Neural cell (in vitro differentiated cells): ENCODE measurements around the gene PLBD2. TPM values are rescaled to one million over a fixed set of nuclear protein-coding genes. Genes with fewer than 3 reads are reported as not detected.

Experiments
- H2AFZ ChIP-seq: fragments of 200-600, 300-800 bp; sonication (generic), shearing (Covaris generic); 2 replicates; pipeline ENCODE4 v1.6.0; 2014; ENCODE audit warnings: low read depth, mild to moderate bottlenecking, antibody characterized with exemption, low read length, moderate library complexity
- H3F3A ChIP-seq: fragments of 200-600 bp; shearing (Covaris generic); 2 replicates; pipeline ENCODE4 v1.6.1; 2016; ENCODE audit warnings: mild to moderate bottlenecking, moderate library complexity, mixed read lengths, antibody characterized with exemption, low read length; ENCODE audit not compliant: insufficient read depth, poor library complexity, severe bottlenecking
- H3K27ac ChIP-seq: fragments of 200-600, 300-800 bp; sonication (generic), shearing (Covaris generic); 2 replicates; pipeline ENCODE4 v1.5.1; 2014; ENCODE audit warnings: mild to moderate bottlenecking, low read length, moderate library complexity
- H3K27me3 ChIP-seq: fragments of 300-800, 200-600 bp; sonication (generic), shearing (Covaris generic); 2 replicates; pipeline ENCODE4 v1.6.0; 2014; ENCODE audit warnings: mild to moderate bottlenecking, low read depth, low read length, moderate library complexity; ENCODE audit not compliant: insufficient read depth
- H3K36me3 ChIP-seq: fragments of 300-800, 200-600 bp; sonication (generic), shearing (Covaris generic); 2 replicates; pipeline ENCODE4 v1.5.1; 2014; ENCODE audit warnings: mild to moderate bottlenecking, antibody characterized with exemption, low read length, moderate library complexity; ENCODE audit not compliant: insufficient read depth
- H3K4me2 ChIP-seq: fragments of 300-800, 200-600 bp; sonication (generic), shearing (Covaris generic); 2 replicates; pipeline ENCODE4 v1.6.0; 2014; ENCODE audit warnings: mild to moderate bottlenecking, low read length
- H3K4me3 ChIP-seq: fragments of 300-800, 200-600 bp; sonication (generic), shearing (Covaris generic); 2 replicates; pipeline ENCODE4 v1.5.1; 2014; ENCODE audit warnings: mild to moderate bottlenecking, low read length, moderate library complexity
- H3K79me2 ChIP-seq: fragments of 200-600 bp; shearing (Covaris generic); replicated peaks from 2 replicates; pipeline ENCODE4 v1.6.0; 2014; ENCODE audit warnings: mild to moderate bottlenecking, low read length, moderate library complexity; ENCODE audit not compliant: insufficient read depth
- H3K9ac ChIP-seq: fragments of 300-800, 200-600 bp; sonication (generic), shearing (Covaris generic); 2 replicates; pipeline ENCODE4 v1.6.1; 2016; ENCODE audit warnings: mild to moderate bottlenecking, low read length, mixed read lengths
- H3K9me2 ChIP-seq: fragments of 200-600 bp; shearing (Covaris generic); 2 replicates; pipeline ENCODE4 v1.6.1; 2016; ENCODE audit warnings: mild to moderate bottlenecking, low read length, mixed read lengths; ENCODE audit not compliant: insufficient read depth
- H3K9me3 ChIP-seq: fragments of 200-600, 300-800 bp; sonication (generic), shearing (Covaris generic); 2 replicates; pipeline ENCODE4 v1.6.1; 2016; ENCODE audit warnings: mild to moderate bottlenecking, mixed run types, low read length, moderate library complexity, mixed read lengths
- H4K20me1 ChIP-seq: fragments of 200-600 bp; shearing (Covaris generic); 2 replicates; pipeline ENCODE4 v1.6.1; 2016; ENCODE audit warnings: mild to moderate bottlenecking, mixed run types; ENCODE audit not compliant: insufficient read depth
- CTCF ChIP-seq: fragments of 450-650 bp; IDR thresholded peaks from 2 replicates; pipeline ENCODE4 v1.5.1; 2014; ENCODE audit warnings: antibody characterized with exemption, mild to moderate bottlenecking, moderate library complexity; ENCODE audit not compliant: poor library complexity, severe bottlenecking
- EP300 ChIP-seq: fragments of 450-650 bp; conservative IDR thresholded peaks from 2 replicates; pipeline ENCODE4 v1.6.1; 2014; ENCODE audit warnings: antibody characterized with exemption, mild to moderate bottlenecking, moderate library complexity; ENCODE audit not compliant: poor library complexity, severe bottlenecking
- EZH2 ChIP-seq: fragments of 200-600, 300-800 bp; shearing (Covaris generic), sonication (generic); IDR thresholded peaks from 2 replicates; pipeline ENCODE4 v1.6.1; 2014; ENCODE audit warnings: antibody characterized with exemption, low read length, borderline replicate concordance, mild to moderate bottlenecking; ENCODE audit not compliant: insufficient read depth, poor library complexity, severe bottlenecking
- MXI1 ChIP-seq: fragments of 450-650 bp; conservative IDR thresholded peaks from 2 replicates; pipeline ENCODE4 v1.6.1; 2014; ENCODE audit warnings: antibody characterized with exemption, mild to moderate bottlenecking; ENCODE audit not compliant: poor library complexity, severe bottlenecking
- POLR2AphosphoS5 ChIP-seq: IDR thresholded peaks from 2 replicates; pipeline ENCODE4 v1.6.1; 2012
- RAD21 ChIP-seq: fragments of 450-650 bp; conservative IDR thresholded peaks from 2 replicates; pipeline ENCODE4 v1.6.1; 2014; ENCODE audit warnings: antibody characterized with exemption, mild to moderate bottlenecking, moderate library complexity
- SMC3 ChIP-seq: fragments of 450-650 bp; conservative IDR thresholded peaks from 2 replicates; pipeline ENCODE4 v1.6.1; 2014; ENCODE audit warnings: antibody characterized with exemption, mild to moderate bottlenecking, moderate library complexity; ENCODE audit not compliant: poor library complexity
- TAF1 ChIP-seq: IDR thresholded peaks from 2 replicates; pipeline ENCODE4 v1.6.1; 2012; ENCODE audit warnings: low read depth
- polyA plus RNA-seq: library from polyadenylated mRNA; depleted of rRNA; stranded (reverse); fragments of >200 nt; gene quantifications from 2 replicates; pipeline ENCODE4 v1.2.3, GENCODE V29; 2014
- TF ChIP-seq, protein P1 (sequence below): IDR thresholded peaks from 2 replicates; pipeline ENCODE4 v1.6.1; 2012; ENCODE audit warnings: borderline replicate concordance

The PLBD2 gene
- polyA plus RNA-seq, 1 donor from 2014 or later, result 4.8 TPM

- no peak overlapping the region for H3K9ac ChIP-seq
Measured at GRCh38 chr12:113435367-113435766, 77.0 kb downstream of the PLBD2 start.

GRCh38 chr12:113436586-113436985, 78.2 kb downstream of the PLBD2 start:
- H3F3A ChIP-seq, result no peaks in the 10 kb centered on the region
- TF ChIP-seq SMC3 (no peak), MXI1 (no peak), RAD21 (no peak), EP300 (no peak), CTCF (no peak), TAF1 (no peak), EZH2 (no peak), POLR2AphosphoS5 (no peak)
- TF ChIP-seq, protein P1, sequence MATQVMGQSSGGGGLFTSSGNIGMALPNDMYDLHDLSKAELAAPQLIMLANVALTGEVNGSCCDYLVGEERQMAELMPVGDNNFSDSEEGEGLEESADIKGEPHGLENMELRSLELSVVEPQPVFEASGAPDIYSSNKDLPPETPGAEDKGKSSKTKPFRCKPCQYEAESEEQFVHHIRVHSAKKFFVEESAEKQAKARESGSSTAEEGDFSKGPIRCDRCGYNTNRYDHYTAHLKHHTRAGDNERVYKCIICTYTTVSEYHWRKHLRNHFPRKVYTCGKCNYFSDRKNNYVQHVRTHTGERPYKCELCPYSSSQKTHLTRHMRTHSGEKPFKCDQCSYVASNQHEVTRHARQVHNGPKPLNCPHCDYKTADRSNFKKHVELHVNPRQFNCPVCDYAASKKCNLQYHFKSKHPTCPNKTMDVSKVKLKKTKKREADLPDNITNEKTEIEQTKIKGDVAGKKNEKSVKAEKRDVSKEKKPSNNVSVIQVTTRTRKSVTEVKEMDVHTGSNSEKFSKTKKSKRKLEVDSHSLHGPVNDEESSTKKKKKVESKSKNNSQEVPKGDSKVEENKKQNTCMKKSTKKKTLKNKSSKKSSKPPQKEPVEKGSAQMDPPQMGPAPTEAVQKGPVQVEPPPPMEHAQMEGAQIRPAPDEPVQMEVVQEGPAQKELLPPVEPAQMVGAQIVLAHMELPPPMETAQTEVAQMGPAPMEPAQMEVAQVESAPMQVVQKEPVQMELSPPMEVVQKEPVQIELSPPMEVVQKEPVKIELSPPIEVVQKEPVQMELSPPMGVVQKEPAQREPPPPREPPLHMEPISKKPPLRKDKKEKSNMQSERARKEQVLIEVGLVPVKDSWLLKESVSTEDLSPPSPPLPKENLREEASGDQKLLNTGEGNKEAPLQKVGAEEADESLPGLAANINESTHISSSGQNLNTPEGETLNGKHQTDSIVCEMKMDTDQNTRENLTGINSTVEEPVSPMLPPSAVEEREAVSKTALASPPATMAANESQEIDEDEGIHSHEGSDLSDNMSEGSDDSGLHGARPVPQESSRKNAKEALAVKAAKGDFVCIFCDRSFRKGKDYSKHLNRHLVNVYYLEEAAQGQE, result no peak
- H3K4me3 ChIP-seq, result no peak overlapping the region

More at GRCh38 chr12:113435367-113435766, 77.0 kb downstream of the PLBD2 start:
- Histone ChIP-seq H3K4me2 (no peak overlapping the region), H3K9me2 (no peaks in the 10 kb centered on the region), H3K79me2 (no peaks in the 10 kb centered on the region), H3K27me3 (no peaks in the 10 kb centered on the region), H4K20me1 (no peaks in the 10 kb centered on the region), H3K36me3 (no peaks in the 10 kb centered on the region), H3K4me3 (no peak overlapping the region), H3K27ac (no peak overlapping the region), H3K9me3 (no peaks in the 10 kb centered on the region), H3F3A (no peaks in the 10 kb centered on the region), H2AFZ (no peak overlapping the region)
- TF ChIP-seq EZH2 (no peak), RAD21 (no peak), CTCF (no peak), TAF1 (no peak), POLR2AphosphoS5 (no peak), MXI1 (no peak), EP300 (no peak), SMC3 (no peak)
- TF ChIP-seq, protein P1, result no peak

More at GRCh38 chr12:113436586-113436985, 78.2 kb downstream of the PLBD2 start:
- no peaks in the 10 kb centered on the region for H3K27me3 ChIP-seq
- no peak overlapping the region for H3K4me2 ChIP-seq
- no peaks in the 10 kb centered on the region for H3K9me2 ChIP-seq
- no peak overlapping the region for H3K9ac ChIP-seq
- no peak overlapping the region for H3K27ac ChIP-seq
- no peaks in the 10 kb centered on the region for H3K36me3 ChIP-seq
- no peaks in the 10 kb centered on the region for H4K20me1 ChIP-seq
- H2AFZ ChIP-seq, result no peak overlapping the region
- H3K9me3 ChIP-seq, result no peaks in the 10 kb centered on the region
- H3K79me2 ChIP-seq, result no peaks in the 10 kb centered on the region
